ENCODE measurements around the gene TCFL5.

The TCFL5 gene

DNA sequence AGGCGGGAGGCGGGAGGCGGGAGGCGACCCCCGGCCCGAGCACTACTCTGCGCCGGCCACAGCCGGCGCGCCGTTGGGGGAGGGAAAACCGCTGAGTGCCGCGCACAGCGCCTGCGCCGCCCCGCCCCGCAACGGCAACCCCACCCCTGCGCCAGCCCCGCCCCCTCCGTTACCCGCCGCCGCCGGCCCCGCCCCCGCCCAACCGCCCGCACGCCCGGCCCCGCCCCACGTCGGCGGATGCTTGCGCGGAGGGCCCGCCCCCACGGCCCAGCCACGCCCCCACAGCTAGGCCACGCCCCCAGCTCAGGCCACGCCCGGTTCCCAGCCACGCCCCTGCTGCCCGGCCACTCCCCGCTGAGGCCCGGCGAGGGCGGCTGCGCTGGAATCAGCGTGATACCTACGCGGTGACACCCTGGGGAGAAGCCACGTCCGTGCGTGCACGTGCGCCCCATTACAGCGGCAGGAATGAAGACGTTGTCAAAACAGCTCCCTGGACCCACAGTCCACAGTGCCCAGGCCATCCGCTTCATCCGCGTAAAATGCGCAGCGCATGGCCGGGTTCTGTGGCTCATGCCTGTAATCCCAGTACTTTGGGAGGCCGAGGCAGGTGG, at the start of gene TCFL5:
TSS of gene TCFL5 (minus strand) at position 97 of the 611 bp plus-strand sequence. CDS start 152 bp downstream, outside the sequence.
- DNase-seq: peak; percentile 42

DNA sequence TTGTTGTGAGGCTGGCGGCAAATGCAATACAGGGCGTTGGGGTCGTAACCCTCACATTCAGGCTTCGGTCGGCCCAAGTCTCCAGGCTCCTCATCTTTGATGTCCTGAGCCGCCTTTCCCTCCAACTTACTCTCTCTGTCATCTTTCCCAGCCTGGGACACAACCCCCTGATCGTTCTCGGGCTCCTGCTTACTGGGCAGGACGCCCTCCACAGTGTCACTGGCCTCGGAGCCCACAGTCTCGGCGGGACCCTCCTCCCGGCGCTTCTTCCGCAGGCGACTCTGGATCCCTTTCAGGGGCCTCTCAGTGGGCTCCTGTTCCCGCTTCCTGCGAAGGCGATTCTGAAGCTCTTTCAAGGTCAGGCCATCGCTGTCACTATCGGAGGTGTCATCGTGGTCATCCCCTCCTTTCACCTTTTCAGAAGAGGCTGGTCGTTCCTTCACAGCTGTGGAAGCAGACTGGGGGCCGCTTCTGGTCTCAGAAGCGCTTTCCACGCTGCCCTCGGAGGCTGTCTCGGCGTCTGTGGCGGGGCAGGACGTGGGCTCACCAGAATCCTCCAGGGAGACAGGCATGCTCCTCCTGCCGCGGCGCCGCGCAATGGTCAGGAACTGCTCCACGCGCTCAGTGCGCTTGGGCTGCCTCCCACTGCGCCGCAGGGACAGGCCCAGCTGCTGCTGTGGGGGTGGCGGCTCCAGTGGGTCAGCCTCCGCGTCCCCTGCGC, 49.3 kb upstream of the TCFL5 start:
- DNase-seq: no peak

DNA sequence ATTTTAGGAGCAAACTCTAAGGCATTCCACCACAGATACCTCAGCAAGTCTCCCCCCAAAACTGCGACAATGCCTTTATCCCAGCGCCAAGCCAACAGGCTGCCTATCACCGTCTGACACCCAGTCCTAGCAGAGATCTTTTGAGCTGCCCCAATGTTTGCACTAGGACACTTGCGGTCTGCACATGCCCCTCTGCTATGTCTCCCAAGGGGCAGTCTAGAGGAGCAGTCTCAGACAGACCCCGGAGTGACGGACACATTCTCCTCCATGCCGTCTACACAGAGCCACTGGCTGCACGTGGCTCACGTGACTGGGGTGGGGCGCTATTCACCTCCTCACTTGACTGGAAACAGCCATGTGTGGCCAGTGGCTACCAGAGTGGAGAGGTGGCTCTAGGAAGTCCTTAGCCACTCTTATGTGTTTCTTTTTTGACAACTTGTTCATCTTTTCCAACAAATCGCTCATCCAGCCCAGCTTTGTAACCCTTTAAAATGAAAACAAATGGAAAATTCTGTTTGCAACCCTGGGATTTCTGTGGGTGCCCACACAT, 48.7 kb upstream of the TCFL5 start:
- DNase-seq: no peak

DNA sequence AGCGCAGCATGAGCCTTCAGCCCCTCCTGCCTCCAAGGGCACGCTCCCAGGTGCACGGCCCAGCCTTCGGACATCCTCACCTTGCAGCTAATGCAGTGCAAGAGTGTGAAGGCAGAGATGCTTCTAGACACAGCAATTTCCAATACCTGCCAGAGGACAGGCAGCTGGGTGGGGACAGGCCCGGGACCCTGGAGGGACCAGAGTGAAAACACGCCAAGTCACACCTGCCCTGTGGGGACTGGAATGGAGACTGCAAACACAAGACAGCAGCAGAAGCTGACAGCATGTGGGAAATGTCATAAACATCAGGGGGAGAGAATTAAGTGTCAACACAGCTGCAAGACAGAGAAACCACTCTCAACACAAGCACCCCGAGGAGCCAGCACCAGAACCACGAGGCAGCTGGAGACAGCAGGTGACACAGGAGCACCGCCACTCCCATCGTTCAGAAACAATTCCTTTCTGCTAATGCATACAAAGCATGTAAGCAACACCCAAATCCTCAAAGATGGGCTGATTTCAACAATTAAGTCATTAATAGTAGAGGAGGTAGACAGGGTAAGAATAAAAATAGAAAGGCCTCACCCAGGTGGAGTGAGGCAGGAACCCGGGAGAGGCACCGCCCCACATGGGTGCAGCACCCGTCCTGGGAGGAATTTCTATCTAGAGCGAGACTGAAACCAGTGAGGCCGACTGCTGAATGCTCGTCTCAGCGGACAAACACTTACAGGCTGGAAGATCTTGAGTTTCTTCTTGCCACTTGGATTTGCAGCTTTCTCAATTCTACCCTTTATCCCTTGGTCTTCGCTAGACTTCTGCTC, 47.6 kb upstream of the TCFL5 start:
- no peak for DNase-seq

DNA sequence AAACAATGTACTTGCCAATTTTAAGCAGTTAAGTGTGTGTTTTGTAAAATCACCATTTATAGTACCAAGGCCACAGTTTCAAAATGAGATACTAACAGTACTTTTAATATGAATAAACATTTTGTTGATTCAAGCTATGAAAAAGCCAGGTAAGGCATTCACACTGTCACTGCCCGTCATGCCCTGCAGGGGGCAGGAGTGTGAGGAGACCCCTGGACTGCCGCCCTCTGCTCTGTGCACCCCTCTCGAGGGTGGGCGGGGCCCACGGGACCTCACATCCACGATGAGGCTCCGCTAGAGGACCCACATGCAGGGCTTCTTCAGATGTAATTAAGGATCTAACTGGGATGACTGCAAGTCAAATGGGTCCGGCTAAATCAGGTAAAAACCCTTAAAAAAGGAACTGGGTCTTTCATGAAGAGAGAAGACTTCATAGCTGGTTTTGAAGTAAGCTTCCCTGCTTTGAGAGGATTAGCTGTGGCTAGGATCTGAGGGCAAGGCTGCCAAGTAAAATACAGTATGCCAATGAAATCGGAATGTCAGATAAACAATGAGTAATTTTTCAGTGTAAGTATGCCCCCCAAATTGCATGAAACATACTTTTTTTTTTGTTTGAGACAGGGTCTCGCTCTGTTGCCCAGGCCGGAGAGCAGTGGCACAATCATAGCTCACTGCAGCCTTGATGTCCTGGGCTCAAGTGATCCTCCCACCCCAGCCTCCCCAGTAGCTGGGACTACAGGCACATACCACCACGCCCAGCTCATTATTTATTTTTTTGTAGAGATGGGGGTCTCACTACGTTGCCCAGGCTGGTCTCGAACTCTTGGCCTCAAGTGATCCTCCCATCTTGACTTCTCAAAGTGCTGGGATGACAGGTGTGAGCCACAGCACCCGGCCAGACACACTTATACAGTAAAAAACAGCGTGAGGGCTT, 46.0 kb upstream of the TCFL5 start:
- DNase-seq: no peak

DNA sequence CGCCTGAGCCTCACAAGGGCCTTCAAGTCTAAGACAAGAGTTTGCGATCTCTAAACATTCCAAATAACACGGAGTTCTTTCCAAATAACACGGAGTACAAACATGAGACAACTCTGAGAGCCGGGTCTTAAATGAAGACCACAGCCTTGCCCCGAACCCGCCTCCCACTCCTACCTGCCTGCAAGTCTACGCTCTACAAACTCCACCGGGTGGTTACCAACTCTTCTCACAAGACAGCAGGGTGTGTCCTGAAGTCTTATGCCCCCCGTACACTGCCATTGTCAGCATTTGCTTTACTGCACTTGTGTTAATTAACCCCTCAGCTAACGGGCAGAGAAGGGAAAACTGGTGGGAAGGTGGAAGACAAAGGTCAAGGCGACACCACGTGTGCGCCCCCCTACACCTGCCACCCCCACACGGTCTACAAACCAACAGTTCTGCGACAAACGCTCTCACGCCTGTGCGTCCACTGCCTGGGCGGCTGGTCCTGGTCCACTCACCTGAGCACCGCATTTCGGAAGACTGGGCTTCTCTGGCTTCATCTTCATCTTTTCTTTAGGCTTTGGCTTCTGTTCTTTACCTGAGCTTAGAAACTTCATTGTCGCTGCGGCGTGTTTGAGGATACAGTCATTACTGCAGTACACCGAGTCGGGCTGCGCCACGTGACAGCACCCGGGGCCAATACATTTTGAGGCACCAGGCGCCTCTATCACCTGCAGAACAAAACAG, 45.2 kb upstream of the TCFL5 start:
- DNase-seq: no peak

DNA sequence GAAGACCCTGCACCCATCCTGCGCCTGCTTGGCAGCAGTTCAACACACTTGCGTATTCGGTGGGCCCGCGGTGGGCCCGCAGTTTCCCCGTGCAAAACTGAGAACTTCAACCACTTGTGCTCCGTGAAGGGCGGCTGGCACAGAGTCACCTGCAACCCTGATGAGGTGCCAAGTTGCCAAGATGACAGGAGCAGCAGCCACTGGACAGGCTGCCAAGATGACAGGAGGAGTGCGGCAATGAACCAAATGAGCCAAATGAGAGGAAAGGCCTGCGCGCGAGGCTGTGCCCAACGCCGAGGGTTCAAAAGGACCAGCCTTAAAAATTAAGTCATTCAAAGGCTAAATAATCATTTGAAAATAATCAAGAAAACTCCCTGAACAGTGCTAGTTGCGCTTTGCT, 44.6 kb upstream of the TCFL5 start:
- DNase-seq: no peak

DNA sequence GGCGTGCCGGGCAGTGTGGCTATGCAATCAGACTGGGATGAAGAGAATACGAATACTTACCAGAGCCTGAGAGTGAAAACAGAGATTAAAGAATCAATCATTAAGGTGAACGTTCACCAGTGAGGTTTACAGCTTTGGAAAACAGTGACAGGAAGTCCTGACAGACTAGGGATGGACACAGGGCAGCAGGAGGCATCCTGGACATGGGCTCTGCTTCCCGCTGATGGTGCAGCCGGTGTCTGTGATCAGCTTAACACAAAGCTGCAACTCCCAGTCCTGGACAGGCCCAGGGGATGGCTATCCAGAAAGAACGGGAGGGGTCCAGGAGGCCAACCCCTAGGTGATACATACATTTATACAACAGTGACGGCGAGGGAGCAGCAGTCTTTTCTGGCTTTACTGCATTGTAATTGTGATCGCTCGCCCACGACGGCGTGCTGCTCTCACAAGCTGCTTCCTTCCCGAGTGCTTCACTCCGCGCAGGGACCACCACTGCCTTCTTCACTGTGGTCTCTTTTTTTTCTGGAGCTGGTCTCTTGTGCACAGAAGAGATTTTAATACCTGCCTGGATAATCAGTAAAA, 44.0 kb upstream of the TCFL5 start:
- no peak for DNase-seq

DNA sequence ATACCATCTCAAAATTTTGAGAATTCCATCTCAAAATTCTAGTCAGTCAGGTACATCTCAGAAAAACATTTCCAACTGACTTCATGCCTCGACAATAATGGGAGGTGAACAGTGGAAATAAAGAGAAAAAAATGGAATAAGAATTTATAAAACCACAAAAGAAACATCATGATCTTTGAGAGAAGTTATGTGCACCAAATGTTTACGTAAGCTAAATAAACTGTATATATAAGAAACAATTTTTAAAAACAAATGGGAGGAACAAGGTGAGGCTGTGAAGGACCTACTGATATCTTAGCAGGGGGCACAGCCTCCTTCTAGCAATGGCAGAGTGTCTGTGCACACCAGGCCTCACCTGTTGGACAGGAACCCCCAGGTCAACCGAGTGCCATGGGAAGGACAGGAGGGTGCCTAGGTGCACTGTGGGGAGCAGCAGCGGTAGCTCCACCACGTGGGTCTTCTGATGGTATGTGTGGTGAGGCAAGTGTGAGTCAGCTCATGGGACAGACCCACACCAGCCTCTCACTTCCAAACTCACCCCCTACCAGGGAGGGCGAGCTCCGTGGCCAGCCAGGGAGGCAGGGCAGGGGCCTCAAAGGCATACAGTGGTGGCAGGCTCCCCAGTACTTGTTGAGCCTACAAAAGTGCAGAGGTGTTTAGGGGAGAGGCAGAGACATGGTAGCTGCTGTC, 41.4 kb upstream of the TCFL5 start:
- no peak for DNase-seq

DNA sequence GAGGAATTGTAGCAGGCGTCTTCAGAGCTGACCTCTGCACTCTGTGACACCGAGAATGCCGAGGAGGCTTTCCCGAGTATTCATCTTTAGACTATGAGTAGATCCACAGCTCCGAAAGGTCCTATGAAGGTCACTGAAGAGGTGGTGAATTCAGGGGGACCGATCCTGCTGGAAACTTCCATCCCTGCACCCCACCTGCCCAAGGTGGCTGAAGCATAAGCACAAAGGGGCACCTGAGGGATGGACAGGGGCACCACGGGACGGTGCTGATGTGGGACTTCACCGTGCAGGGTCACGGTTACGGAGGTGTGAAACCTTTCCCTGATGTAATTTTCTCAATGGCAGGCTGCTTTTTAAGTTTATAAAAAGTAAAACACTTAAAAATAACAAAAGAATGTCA, 40.3 kb upstream of the TCFL5 start:
- no peak for DNase-seq

DNA sequence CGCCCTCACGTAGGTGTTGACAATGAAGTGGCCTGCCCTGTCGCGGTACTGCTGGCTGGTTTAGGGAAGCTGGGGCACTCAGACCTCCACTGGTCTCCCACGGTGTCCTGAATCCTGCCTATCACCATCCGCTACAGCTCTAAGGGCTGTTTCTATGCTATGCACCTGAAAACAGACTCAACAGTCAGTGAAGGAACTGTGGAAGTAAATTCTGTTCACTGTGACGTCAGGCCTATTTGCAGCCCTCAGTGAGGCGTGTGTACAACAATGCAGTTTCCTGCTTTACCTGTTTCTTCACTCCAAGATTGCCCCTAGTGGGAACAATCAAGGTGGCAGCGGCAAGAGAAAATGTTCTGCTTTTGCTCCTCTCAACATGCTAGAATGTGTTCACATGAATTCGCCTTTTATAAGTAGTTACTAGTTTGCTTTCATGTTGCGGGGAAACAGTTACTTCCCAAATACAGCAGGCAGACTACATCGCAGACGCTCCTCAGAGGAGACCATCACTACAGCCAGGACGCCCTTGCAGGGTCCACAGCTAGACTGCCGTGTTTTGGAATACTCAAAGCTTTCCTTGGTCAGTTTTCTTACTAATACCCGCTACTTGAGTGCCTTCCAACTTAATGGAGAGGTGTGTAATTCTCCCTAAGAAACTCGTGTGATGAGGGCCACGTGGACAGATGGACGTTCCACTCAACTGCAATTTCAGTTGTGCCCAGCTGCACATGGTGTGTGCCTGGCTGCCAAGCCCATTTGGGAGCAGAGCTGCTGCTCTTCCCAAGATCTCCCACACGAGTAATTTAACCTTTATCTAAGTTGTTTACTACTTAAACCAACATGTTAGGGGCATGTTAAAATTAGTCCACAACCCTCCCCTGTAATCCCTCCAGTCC, 39.3 kb upstream of the TCFL5 start:
- no peak for DNase-seq

DNA sequence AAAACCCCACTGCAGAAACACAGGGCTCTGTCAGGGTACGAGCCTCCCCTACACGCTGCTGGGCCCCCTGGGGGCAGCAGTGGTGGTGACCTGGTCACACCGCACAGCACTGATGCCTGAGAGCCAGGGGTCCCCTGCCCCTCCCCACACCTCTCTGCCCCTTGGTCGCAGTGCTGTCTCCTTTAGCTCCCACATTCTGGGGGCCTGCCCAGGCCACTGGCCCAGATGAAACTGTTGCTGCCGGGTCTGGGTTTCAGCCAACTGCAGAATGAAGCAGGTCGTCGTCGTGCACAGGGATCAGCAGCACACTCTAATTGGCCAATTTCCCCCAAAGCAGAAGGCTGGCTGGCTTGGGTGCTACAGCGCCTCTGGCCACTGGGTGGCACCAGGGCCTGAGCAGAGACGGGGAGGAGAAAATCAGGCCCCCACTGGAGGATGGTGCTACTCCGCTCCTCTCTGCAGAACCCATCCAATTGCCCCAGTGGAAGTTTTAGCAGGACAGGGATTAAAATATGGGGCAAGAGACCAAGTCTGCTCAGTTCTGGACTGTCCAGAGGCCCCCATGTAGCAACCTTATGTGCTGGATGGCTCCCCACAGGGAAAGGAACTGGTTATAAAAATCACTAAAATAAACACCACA, 38.5 kb upstream of the TCFL5 start:
- peak; percentile 23 for DNase-seq

DNA sequence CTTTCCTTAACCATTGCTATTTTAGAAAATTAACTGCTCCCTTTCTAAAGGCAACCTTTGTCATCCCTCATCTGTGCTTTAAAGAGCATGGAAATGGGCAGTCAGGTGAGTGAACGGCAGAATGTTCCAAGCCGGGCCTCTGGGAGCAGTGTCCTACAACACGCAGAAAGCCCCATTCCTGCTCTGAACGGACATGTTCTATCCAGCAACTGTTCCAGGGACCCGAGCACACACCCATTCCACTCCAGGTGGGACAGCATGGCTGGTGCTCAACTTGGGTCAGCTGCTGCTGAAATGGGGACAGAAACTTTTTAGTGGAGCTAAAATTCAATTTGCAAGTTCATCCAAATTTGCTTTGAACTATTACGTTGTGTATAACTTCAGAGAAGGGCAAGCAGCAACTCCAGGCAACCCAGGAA, 38.0 kb upstream of the TCFL5 start:
- no peak for DNase-seq

DNA sequence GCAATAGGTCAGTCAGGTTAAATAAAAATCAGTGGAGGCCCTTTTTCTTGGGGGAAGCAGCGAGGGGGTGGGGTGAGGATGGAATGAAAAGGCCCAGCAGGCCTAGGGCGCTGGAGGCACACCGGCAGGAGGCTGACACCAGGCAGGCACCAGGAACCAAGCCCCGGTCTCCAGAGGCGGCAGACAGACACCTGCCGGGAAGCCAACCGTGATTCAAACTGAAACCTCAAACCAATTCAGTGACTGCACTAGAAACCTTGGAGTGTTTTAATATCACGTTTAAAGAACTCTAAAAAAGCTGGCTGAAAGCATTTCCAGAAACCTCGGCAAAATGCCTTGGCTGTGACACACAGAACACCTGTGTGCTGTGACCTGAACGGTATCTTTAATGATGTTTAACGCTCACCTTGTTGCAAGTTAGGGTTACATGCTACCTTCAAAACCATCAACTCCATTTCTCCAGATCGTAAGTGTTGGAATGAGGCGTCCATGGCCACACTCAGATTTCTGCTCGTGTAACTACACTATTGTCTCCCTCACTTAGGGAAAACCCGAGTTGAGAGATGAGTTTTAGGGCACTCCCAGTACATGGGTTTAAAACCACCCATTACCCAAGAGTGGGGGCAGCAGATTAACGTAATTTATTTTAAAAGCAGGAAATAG, 37.5 kb upstream of the TCFL5 start:
- no peak for DNase-seq

DNA sequence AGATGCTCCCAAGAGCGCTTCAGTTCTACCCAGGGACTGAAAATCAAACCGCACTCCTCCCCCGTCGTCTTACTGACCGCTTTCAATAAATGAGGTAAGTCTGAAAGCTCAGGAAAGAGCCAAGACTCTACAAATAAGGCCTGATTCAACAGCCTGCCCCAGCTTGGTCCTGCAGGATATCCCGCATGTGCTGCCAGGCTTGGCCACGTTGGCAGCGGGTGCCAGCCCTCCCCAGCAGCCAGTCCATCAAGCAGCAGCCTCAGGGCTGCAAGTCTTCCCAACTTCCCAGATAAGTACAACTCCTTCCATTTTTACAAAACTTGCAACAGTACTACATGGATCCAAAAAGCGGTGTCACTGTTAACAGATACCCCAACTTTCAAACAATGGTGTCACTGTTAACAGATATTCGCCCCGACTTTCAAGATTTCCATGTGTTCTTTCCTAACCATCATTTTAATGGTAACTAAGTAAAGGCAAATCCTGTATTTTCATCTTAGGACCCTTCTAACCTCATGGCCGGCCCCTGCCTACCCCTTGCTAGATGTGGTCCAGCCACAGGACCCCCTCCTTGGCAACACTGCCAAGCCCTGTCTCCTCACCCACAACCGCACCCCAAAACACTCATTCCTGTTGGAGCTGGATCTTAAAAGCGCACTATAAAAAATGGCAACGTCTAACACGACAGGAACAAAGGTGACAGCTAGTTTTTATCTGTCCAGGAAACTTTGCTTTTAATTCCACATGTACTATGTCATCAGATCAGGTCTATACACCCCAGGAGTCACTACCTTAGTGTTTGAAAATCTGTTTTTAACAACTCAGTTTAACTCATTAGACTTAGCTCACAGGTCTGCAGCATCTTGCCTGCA, 36.7 kb upstream of the TCFL5 start:
- no peak for DNase-seq

DNA sequence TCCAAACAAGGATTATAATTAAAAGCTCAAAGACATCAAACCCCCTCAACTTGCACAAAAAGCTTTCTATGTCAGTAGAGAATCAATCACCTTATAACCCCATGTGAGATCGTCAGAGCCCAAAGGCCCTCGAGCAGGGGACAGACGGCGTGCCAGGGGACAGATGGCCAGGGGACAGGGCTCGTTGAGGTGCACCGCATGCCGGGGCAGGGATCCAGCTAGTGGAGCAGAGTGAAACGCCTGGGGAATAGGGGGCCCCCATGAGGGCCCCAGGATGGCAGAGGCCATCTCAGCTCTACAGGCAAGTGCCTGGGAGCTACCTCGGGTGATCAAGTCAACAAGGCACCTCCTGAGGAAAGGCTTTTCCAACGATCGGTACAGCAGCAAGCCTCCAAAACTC, 36.0 kb upstream of the TCFL5 start:
- no peak for DNase-seq

DNA sequence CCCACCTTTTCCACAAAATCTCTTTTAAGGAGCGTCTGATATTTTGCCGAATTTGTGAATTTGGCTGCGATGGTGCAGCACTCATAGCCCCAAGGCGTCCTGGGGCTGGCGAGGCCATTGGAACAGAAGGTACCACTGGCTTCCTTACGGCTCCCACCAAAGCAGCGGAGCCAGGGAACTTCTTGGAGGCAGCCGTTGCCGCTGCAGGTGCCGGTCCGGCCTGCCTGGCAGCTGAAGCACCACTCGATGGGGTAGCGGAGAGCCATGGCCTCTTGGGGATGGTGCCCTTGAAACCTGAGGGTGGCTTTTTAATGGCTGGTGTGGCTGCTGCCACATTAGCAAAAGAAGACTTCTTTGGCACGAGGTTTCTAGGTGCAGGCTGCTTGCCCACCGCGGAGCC, 34.9 kb upstream of the TCFL5 start:
- DNase-seq: no peak

DNA sequence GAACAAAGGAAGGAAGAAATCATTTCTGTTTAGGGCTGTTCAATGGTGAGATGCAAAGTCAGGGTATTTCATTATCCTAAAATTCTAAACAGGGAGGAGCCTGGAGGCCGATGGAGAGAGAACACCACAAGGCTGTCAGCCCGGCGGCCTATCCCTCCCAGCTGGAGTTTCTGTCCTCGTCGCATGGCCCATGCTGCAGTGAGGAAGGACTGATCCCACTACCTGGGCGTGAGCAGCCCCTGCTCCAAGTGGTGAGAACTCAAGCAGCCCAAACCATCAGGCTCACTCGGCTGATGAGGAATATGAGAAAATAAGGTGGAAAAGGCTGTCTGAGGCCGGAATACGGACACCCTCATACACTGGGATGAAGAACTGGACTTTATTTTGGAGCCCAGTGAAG, 33.9 kb upstream of the TCFL5 start:
- DNase-seq: no peak

All from KG1 (cell line).